DMS114 treated with DMSO at 0.1 percent for 48 hours (cell line): ENCODE results near the gene GXYLT2.
"Not testable (repeated sequence)": the region's sequence is repeated elsewhere in the genome, so short reads cannot be mapped to it uniquely, and the experiment has no call there.

ENCODE experiments used
- DNase-seq: peaks from one replicate; lab custom pipeline; 2025; ENCODE audit not compliant: unreplicated experiment; lab: John Stamatoyannopoulos, UW

The GXYLT2 gene

DNA sequence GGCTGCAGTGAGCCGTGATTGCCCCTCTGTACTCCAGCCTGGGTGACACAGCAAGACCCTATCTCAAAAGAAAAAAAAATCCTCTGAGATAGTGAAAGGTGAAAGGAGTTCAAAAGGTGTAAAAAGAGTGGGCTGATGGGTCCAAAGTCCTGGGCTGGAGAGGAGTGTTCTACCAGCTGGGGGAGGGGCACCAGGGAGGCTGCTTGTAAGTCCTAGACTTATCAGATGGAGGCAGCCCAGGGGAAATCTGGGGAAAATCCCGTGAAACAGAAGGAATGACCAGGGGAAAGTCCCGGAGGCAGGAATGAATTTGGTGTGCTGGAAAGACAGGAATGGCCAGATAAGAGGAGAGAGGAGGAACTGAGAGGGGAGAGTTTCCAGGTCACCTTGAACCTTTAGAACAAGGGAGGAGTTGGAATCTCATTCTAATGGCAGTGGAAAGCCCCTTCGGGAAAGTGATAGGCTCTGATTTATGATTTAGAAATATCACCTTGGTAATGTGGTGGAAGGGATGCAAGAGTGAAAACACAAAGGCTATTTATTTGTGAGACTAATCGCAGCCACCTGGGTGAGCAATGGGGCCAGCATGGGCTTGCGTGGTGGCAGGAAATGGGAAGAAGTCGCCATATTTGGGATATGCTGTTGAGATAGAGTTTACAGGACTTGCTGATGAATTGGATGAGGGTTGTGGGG, 85.3 kb downstream of the GXYLT2 start:
- no peak for DNase-seq

DNA sequence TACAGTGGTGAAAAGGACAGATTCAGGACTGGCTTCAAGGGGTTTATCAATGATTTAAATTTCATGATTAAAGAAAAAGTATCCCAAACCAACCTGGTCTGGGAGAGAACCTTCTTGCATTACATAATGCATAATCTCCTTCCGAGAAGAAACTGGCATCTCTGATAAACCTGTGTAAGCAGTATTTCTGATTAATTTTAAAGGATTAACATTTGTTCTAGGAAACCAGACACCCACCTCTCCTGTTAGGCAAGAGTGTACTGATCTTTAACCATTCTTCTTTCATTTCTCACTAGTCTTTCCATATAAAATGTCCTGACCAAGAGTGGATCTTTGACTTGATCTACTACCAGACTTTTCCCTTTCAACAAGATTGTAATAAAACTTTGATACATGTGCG, 85.9 kb downstream of the GXYLT2 start:
- no peak for DNase-seq

DNA sequence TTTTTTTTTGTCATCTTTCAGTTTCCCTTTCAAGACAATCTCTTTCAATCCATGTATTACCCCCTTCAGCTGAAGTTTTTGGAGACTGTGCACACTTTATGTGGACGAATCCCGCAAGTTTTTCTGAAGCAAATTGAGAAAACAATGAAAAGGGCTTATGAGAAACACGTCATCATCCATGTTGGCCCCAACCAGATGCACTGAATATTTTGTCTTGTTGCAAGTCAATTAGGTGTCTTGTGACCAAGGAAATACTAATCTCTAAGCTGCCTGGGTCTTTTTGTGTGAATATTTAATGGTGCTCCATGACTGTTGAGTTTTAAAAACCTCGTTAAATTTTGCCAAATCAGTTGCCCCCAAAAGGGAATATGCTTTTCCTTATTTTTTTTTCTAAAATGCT, 87.1 kb downstream of the GXYLT2 start:
- no peak for DNase-seq

DNA sequence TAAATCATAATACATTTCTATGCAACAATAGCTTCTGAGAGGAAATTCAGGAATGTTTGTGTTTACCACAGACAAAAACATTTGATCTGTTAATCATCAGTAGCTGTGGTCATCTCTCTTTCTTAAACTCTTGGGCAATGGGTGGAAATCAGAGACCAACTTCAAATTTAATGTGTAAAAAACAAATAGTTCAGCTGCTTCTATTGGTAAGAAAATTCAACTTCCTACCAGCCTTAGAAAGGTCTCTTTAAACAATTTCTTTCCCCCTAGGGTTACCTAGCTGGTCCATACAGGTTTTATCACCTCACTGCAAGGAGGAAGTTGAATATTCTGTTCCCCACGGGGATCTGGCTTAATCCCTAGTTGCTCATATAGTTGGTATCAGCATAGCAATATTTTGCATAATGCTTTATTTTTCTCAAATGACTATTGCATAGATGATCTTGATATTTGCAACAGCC, 88.5 kb downstream of the GXYLT2 start:
- DNase-seq: no peak

DNA sequence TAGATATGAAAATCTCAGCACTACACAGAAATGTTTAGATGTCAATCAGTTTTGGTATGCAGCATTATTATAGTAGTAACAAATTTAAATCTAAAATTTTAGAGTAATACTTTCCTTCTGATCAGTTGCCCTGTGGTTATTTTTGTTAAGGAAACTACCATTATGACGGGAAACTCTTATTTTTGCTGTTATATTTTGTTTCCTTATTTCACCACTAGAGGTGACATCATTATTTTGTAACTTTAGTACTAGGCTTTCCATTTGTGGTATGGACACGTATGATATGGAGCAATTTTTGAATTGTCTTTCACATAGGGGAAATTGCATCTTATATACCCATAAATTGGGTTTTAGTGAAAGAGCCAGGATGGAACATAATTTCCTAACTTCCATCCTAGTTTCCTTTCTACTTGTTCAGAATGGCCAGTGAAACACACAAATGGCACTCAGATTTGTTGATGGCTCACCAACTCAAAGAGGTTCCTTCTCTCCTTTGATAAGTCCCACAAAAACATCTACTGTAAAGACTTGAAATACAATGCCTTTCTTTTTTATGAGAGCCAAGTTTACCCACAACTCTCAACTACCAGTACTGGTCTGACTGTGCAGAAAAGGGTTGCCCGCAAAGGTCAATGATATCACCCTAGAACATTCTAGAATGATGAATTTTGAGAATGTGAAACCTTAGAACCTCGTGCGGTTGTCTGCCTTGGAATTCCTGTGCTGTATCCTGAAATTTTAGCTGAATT, 89.4 kb downstream of the GXYLT2 start:
- DNase-seq: no peak

DNA sequence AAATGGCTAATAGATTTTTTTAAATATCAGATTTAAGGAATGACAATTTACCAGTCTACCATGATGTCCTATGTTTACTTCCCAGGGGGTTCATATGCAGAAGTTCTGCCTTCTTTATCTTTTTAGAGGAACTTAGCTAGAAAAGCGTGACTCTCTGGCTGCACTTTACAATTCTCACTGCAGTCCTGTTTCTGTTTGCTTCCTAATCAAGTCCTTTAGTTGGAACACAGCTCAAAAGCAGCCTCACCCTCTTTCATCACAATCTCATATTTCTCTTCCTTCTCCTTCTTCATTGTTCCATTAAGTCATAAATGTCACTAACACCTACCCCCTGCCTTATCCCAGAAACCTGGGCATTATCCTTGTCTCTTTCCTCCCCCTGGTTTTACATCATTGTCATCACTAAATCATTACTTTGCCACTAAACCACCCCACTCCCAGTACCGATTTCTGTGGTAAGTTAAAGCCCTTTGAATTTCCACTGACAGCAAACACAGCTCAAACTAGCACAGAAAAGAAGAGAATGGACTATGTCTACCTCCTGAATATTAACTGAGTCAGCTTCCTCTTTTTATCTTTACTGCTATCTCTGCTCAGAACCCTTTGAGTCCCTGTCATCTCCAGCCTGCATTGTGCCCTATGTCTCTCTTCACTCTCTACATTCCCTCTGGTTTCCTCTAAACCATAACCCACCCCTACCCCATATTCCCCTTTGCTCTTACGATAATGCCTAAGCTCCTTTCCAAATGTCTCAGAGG, 94.9 kb downstream of the GXYLT2 start:
- DNase-seq: no peak

DNA sequence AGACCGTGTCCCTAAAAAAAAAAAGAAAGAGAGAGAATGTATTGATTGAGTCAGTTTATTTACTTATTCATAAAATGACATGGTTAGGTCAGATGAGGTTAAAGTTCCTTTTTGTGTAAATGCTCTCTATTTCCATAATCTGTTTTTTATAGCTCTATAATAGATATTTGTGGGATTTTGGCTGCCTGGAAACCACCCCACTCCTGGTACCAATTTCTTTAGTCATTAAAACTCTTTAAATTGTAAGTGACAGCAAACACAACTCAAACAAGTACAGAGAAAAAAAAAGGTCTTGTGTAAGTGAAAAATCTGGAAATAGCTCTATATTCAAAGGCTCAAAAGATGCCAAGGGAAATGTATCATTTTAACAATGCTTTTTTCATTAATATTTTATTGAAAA, 97.7 kb downstream of the GXYLT2 start:
- no peak for DNase-seq

DNA sequence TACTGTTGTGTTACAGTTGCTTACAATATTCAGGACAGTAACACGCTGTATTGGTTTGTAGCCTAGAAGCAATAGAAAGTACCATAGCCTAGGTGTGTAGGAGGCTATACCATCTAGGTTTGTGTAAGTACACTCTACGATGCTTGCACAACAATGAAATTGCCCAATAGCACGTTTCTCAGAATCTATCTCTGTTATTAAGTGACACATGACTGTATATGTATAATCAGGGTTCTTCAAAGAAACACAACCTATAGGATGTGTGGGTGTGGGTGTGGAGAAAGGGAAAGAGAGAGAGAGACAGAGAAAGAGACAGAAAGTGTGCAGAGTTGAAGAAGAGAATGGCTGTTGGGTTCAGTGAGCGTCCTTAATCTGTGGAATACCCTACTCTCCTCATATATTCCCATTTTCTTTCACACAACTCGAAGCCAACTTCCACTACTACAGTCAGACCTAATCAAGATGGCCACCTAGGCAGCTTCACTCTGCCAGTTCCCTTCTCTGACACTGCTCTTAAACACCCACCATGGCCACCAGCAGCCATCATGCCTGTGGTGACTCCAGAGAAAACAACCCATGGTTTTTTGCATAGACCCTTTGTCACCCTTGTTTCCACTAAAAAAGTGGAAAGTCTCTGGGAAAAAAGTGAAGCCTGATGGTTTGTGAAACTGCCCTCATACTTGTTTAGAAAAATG, 103.0 kb downstream of the GXYLT2 start:
- DNase-seq: no peak

DNA sequence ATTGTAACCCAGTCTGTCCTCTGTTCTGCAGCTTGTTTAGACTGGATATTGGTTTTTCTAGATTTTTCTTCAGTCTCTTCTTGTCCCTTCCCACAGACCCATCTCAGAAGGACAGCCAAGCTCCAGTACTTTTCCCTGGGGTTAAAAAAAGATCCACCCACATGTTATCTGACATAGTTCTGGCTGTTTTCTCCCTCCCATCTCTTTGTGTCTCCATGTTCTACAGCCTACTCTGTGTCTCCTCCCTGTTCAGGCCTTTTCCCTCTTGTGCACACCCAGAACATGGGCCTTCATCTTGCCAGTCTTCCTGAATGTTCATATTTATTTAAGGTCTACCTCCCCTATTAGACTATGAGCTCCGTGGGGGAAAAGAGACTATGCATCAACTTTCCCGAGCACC, 103.7 kb downstream of the GXYLT2 start:
- no peak for DNase-seq

DNA sequence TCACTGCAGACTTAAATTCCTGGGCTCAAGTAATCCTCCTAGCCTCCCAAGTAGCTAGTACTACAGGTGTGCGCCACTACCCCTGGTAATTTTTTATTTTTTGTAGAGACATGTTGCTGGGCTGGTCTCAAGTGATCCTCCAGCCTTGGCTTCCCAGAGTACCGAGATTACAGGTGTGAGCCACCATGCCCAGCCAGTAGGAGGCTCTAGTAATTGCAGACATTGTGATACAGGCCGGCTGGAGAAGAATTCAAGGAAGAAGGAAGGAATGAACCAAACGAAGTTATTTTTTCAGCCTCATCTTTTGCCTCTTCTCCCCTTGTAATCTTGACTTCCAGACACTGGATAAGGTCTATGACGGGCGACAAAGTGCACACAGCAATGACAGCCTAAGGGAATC, 105.5 kb downstream of the GXYLT2 start:
- no peak for DNase-seq

DNA sequence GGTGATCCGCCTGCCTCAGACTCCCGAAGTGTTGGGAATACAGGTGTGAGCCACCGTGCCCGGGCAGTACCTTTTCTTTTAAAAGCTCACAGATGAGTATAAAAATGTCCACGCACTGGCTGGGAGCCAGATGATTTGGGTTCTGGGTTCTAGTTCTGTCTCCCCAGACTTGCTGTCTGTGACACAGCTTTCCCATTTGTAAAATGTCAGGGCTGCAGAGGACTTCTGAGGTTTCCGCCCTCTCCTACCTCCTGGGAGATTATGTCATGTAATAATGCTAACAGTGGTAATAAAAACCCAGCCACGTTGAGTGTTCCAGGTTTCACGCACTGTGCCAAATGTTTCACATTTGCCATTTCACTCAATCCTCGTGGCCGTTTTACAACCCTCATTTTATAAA, 107.5 kb downstream of the GXYLT2 start:
- no peak for DNase-seq

DNA sequence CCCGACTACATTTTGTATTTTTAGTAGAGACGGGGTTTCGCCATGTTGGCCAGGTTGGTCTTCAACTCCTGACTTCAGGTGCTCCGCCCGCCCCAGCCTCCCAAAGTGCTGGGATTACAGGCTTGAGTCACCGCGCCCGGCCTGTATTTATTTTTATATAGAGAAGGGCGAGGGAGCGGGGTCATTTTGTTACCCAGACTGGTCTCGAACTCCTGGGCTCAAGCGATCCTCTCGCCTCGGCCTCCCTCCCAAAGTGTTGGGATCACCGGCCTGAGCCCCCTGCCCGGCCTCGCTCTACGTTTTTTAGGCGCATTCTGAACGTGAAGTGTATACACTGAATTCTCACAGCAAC, 108.3 kb downstream of the GXYLT2 start:
- no peak for DNase-seq

DNA sequence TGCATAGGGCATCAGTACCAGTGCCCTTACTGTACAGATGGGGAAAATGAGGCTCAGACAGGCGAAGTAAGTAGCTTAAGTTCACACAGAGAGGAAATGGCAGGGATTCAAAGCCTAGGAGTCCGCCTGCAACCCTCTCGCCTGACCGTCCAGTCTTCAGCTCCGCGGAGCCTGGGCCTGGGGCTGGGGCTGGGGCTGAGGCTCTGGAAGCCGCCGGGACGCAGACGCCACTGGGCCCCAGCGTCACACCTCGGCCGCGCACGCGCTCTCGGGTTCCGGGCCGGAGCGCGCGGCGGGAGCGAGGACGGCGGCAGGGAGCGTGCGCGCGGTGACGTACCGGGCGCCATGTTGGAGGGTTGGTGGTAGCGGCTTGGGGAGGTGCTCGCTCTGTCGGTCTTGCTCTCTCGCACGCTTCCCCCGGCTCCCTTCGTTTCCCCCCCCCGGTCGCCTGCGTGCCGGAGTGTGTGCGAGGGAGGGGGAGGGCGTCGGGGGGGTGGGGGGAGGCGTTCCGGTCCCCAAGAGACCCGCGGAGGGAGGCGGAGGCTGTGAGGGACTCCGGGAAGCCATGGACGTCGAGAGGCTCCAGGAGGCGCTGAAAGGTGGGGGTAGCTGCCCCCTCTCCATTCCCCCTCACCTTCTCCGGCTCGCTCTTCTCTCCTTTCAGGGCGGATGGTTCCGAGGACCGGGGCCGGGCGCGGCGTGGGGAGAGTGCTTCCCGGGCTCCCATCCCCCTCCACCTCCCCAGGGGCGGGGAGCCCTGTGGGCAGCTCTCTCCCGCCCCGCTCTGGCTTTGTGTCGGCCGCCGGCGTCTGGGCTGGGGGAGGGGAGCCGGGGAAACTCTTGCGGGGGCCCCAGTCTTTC, 108.9 kb downstream of the GXYLT2 start, which contains the start of gene PPP4R2:
Gene PPP4R2 (plus strand): TSS at position 339 of the 861 bp plus-strand sequence. CDS start 227 bp downstream, at position 566.
- DNase-seq: peak; percentile 65

DNA sequence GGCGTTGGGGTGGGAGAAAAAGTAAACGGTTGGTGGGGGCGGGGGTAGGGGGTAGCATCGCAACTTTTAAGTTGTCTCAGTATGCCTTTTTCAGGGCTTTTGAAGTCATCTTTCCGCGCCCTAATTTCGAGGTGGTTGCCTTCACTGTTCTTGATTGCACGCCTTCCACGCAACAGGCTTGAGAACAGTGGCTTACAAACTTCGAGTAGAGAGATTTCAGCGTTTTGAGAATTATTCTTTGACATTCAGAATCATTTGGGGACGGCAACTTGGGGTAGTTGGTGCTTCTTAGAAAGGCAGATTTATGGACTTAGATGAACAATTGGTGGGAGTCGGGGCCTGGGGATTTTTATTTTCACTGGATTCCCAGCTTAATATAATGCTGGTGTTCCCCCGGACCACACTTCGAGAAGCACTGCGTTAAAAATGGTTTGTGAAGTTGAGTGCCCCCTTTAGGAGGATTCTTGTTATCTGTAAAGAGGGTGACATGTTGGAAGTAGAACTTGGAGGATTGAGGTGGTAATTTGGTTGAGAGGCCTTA, 109.6 kb downstream of the GXYLT2 start:
- peak; percentile 27 for DNase-seq

DNA sequence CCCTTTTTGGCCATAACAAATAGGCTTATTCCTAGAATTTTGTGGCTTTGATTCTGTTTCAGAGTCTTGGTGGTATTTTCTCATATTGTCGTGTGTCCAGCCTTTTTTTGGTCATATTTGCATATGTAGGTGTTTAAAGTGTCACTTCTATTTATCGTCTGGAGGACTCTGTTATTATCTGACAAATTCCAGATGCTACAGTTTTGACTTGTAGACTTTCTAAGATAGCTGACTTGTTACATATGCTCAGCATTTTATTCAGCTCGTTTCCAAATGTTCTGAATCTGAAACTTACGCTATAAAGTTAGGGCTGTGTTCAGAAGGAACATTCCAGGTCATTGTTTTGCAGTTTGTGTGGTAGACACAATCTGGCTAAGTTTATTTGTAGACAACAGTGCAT, 110.6 kb downstream of the GXYLT2 start:
- no peak for DNase-seq

DNA sequence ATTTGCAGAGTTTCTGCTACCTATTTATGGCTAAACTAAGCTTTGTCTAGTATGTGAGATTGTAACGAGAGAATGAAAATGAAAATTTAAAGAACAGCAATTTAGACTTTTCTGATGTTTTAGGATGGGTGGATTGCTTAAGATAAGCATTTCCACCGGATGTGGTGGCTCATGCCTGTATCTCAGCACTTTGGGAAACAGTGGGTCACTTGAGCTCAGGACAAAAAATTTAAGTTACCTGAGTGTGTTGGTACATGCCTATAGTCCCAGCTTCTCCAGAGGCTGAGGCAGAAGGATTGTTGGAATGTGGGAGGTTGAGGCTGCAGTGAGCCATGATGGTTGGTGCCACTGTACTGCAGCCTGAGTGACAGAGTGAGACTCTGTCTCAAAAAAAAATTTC, 112.1 kb downstream of the GXYLT2 start:
- no peak for DNase-seq

DNA sequence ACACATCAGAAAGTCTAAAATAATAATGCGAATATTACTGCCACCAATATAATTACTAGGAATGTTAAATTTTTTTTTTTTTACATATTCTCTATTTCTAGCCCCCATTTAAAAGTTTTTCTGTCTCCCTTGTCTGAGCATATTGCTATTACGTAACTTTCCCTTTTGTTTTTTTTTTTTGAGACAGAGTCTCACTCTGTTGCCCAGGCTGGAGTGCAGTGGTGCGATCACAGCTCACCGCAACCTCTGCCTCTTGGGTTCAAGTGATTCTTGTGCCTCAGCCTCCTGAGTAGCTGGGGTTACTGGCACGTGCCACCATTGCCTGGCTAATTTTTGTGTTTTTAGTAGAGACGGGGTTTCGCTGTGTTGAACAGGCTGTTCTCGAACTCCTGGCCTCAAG, 115.2 kb downstream of the GXYLT2 start:
- not testable (repeated sequence) for DNase-seq

DNA sequence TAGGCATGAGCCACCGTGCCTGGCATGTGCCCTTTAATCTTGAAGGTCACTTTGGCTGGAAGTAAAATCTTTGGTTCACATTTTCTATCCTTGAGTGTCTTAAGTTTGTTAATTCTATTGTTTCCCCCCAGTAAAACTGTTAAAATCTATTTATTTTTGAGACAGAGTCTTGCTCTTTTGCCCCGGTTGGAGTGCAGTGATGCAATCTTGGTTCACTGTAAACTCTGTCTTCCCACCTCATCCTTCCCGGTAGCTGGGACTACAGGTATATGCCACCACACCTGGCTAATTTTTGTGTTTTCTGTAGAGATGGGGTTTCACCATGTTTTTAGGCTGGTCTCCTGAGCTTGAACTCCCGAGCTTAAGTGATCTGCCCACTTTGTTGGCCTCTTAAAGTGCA, 116.5 kb downstream of the GXYLT2 start:
- DNase-seq: no peak

DNA sequence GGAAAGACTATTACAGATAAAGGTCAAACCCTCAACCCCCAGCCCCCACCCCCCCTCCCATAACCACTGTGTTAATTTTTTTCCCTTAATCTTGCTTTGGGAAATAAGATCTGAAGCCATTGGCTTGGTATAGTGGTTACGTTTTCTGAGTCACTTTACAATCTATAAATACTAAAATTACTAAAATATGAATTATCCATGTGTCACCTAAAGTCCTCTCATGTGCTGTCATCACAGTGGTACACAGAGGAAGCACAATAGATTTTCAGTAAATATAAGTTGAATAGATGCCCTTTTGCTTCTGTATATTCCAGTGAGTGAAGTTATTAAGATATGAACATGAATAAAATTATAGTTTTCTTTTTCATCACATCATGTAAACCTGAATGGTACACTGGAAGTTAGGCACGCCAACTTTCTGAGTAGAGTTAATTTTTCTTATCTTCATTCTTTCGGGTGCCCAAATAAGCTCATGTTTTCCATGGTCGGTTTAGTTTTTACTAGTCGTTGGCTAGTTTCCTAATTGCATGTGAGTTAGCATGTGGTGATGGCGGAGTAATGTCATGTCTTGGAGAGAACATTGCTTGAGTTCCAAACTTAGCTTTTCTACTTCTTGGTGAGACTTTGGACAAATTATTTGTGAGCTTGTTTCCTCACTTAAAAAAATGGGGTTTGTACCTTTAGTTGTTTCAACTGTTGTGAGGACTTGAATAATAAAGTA, 120.3 kb downstream of the GXYLT2 start:
- no peak for DNase-seq
